ENCODE results near the gene PLCXD3. TPM values are rescaled to one million over a fixed set of nuclear protein-coding genes. Genes with fewer than 3 reads are reported as not detected.
"Not testable (repeated sequence)": the region's sequence is repeated elsewhere in the genome, so short reads cannot be mapped to it uniquely, and the experiment has no call there.

PLCXD3 gene
- total RNA-seq, 1 experiment from 2014 or later, result 0.04 TPM

- 0 out of 2 replicates have a peak, but pooled peaks cover 4% of the 10 kb centered on the region for H3K9me3 Mint-ChIP-seq
- H3K27ac Mint-ChIP-seq, result no peak overlapping the region
- H3K27me3 Mint-ChIP-seq (ENCODE audit: low read depth), result no peaks in the 10 kb centered on the region
- CTCF ChIA-PET, result no interaction called here
- DNase-seq (ENCODE audit: low spot score), result no peak
- no peak overlapping the region for H3K4me3 Mint-ChIP-seq
- H3K36me3 Mint-ChIP-seq, result no peaks in the 10 kb centered on the region
- no peak for ATAC-seq
- TF ChIP-seq FOXP1 (CRISPR knock-in tag; IDR thresholded peaks at IDR 0.05; ENCODE audit: borderline replicate concordance) (no peak), ZNF121 (CRISPR knock-in tag; IDR thresholded peaks at IDR 0.05) (no peak), CBFB (CRISPR knock-in tag; IDR thresholded peaks at IDR 0.05; ENCODE audit: low read depth) (no peak), CREM (CRISPR knock-in tag; IDR thresholded peaks at IDR 0.05) (no peak), ZNF512 (CRISPR knock-in tag; IDR thresholded peaks at IDR 0.05; ENCODE audit: borderline replicate concordance) (no peak), PREB (CRISPR knock-in tag; IDR thresholded peaks at IDR 0.05; ENCODE audit: borderline replicate concordance) (no peak), NFYB (CRISPR knock-in tag; conservative IDR thresholded peaks at IDR 0.05; ENCODE audit: low read depth) (no peak), E2F5 (CRISPR knock-in tag; IDR thresholded peaks at IDR 0.05) (no peak), MYBL2 (CRISPR knock-in tag; IDR thresholded peaks at IDR 0.05) (no peak), CREB1 (CRISPR knock-in tag; IDR thresholded peaks at IDR 0.05) (no peak), OVOL2 (CRISPR knock-in tag; IDR thresholded peaks at IDR 0.05; ENCODE audit: borderline replicate concordance) (no peak), GRHL2 (CRISPR knock-in tag; IDR thresholded peaks at IDR 0.05; ENCODE audit: insufficient replicate concordance, severe bottlenecking) (no peak), ZNF416 (CRISPR knock-in tag; IDR thresholded peaks at IDR 0.05) (no peak), ZNF317 (CRISPR knock-in tag; IDR thresholded peaks at IDR 0.05; ENCODE audit: borderline replicate concordance, low read depth) (no peak)
- H3K4me1 Mint-ChIP-seq, result no peaks in the 10 kb centered on the region
- POLR2A ChIA-PET, result no interaction called here
Observed at GRCh38 chr5:41482173-41482572, 28.2 kb downstream of the PLCXD3 start.

GRCh38 chr5:41471571-41472208, 38.7 kb downstream of the PLCXD3 start:
- H3K27me3 Mint-ChIP-seq (ENCODE audit: low read depth); ATAC-seq; DNase-seq (ENCODE audit: low spot score); H3K4me3 Mint-ChIP-seq; H3K27ac Mint-ChIP-seq; CTCF ChIA-PET; POLR2A ChIA-PET; H3K4me1 Mint-ChIP-seq: not testable (repeated sequence)
- peaks cover 19% of the 10 kb centered on the region for H3K36me3 Mint-ChIP-seq
- peaks cover 34% of the 10 kb centered on the region for H3K9me3 Mint-ChIP-seq

GRCh38 chr5:41465493-41466171, 44.8 kb downstream of the PLCXD3 start:
- ATAC-seq (no peak), DNase-seq (ENCODE audit: low spot score) (no peak)
- H3K9me3 Mint-ChIP-seq, result peaks cover 8% of the 10 kb centered on the region
- CTCF ChIA-PET, result interaction anchor here (0.9 kb wide), 1 partner anchor 40 kb away, joined by 4 read pairs; no protein-coding TSS in a partner anchor
- H3K4me3 Mint-ChIP-seq, result no peak overlapping the region
- H3K36me3 Mint-ChIP-seq, result no peaks in the 10 kb centered on the region
- TF ChIP-seq NR3C1 (CRISPR knock-in tag; conservative IDR thresholded peaks at IDR 0.05; ENCODE audit: low read depth) (no peak), ZBTB43 (CRISPR knock-in tag; IDR thresholded peaks at IDR 0.05) (no peak), MYBL2 (CRISPR knock-in tag; IDR thresholded peaks at IDR 0.05) (no peak), CTCF (IDR thresholded peaks at IDR 0.05) (no peak), SMAD4 (CRISPR knock-in tag; IDR thresholded peaks at IDR 0.05) (no peak), NFYB (CRISPR knock-in tag; conservative IDR thresholded peaks at IDR 0.05; ENCODE audit: low read depth) (no peak)
- H3K27ac Mint-ChIP-seq, result no peak overlapping the region
- POLR2A ChIA-PET, result no interaction called here
- no peaks in the 10 kb centered on the region for H3K4me1 Mint-ChIP-seq
- no peaks in the 10 kb centered on the region for H3K27me3 Mint-ChIP-seq (ENCODE audit: low read depth)

Measured in WTC11 (cell line).